Transverse colon (tissue), 4 donors: ENCODE measurements around the gene RBBP8NL. TPM values are rescaled to one million over a fixed set of nuclear protein-coding genes. Genes with fewer than 3 reads are reported as not detected.

Experiments used
- DNase-seq: peaks from one replicate; pipeline ENCODE4 v3.0.0-alpha.2; 2019
- H3K27ac ChIP-seq, 4 donors: fragments of 200-600 bp; sonication (generic); 2 replicates each; pipeline ENCODE4 v1.5.1; 2016 to 2018; ENCODE audit warnings: inconsistent platforms in 4 of 4
- H3K27me3 ChIP-seq: fragments of 200-600 bp; sonication (generic); 2 replicates; pipeline ENCODE4 v1.5.1; 2017; ENCODE audit warnings: inconsistent platforms
- H3K36me3 ChIP-seq, 4 donors: fragments of 200-600 bp; sonication (generic); 2 replicates each; pipeline ENCODE4 v1.5.1; 2017 to 2019; ENCODE audit warnings: inconsistent platforms in 4 of 4
- H3K4me1 ChIP-seq, 4 donors: fragments of 200-600 bp; sonication (generic); 2 replicates each; pipeline ENCODE4 v1.5.1; 2017 to 2020; ENCODE audit warnings: inconsistent platforms in 4 of 4
- H3K4me3 ChIP-seq, 4 donors: fragments of 200-600 bp; sonication (generic); 1 replicate in 1 of 4; 2 replicates in 3 of 4; pipeline versions ENCODE4 v1.5.1 to v1.6.1; 2017 to 2019; ENCODE audit warnings: inconsistent platforms in 4 of 4
- H3K9me3 ChIP-seq, 2 donors: fragments of 200-600 bp; sonication (generic); 2 replicates each; pipeline ENCODE4 v1.5.1; 2017 to 2019; ENCODE audit warnings: inconsistent platforms in 2 of 2
- CTCF ChIP-seq, 5 experiments: fragments of 200-600 bp in 3 of 5; fragments of 450-650 bp in 2 of 5; sonication (generic) in 3 of 5; IDR thresholded peaks; 1 replicate in 2 of 5; 2 replicates in 3 of 5; pipeline ENCODE4 v1.5.1; 2016 to 2017; ENCODE audit warnings: antibody characterized with exemption in 5 of 5, inconsistent platforms in 3 of 5, mild to moderate bottlenecking in 2 of 5, moderate library complexity in 1 of 5
- EP300 ChIP-seq: sonication (generic); formaldehyde crosslinking; IDR thresholded peaks from one replicate; pipeline ENCODE4 v1.6.1; 2017; ENCODE audit warnings: antibody characterized with exemption, low read depth
- POLR2A ChIP-seq: fragments of 450-650 bp; IDR thresholded peaks from one replicate; pipeline ENCODE4 v1.6.1; 2016; ENCODE audit warnings: antibody characterized with exemption, mild to moderate bottlenecking, moderate library complexity
- POLR2AphosphoS5 ChIP-seq, 3 donors: sonication (generic); formaldehyde crosslinking; IDR thresholded peaks; one replicate each; pipeline ENCODE4 v1.6.1; 2016; ENCODE audit warnings: antibody characterized with exemption in 3 of 3
- WGBS, 2 donors: methylation state at CpG; one replicate each; pipeline ENCODE4 v1.1.5; 2018; ENCODE audit warnings: low coverage in 1 of 2; 5-methylcytosine and 5-hydroxymethylcytosine counted together
- in situ Hi-C, 4 donors: fragments of 200-750 bp; cut with MboI; loops; one replicate each; pipeline versions ENCODE4 v1.15.0 to v1.15.1; 2017; ENCODE audit warnings: low sequenced_read_pairs in 3 of 4, low pct_ligation_motif_present in 1 of 4, low pct_unique_long_range_greater_than_20kb in 1 of 4
- intact Hi-C: fragments of 100-400 bp; cut with DNase I; formaldehyde crosslinking; loops from one replicate; pipeline ENCODE4 v1.15.1; 2023; ENCODE audit warnings: low total_unique reads
- total RNA-seq, 4 donors: library from RNA; depleted of rRNA; stranded (reverse); fragments of >200 nt; gene quantifications; one replicate each; pipeline ENCODE4 v1.1.0, GENCODE V29; 2016

RBBP8NL gene
- total RNA-seq, 4 donors from 2014 or later, result 0.75 to 9.4 (median 4.3) TPM

- Histone ChIP-seq H3K4me1 (peaks cover 45 to 82% (median 54%) of the 10 kb centered on the region in 4 donors), H3K27me3 (peaks cover 23% of the 10 kb centered on the region), H3K36me3 (no peaks in the 10 kb centered on the region), H3K27ac (peak overlapping the region in 3 of 4 donors; percentile 86 to 97 (median 89)), H3K4me3 (no peak overlapping the region), H3K9me3 (no peaks in the 10 kb centered on the region)
- intact Hi-C loops (no loop called here), in situ Hi-C loops (no loop called here)
- 52% methylated on average over 13 of the region's 13 CpGs; no CpG with 5 or more reads in 1 of the 2 donors for WGBS, 2 donors
- DNase-seq, result peak; percentile 7
- TF ChIP-seq POLR2A (no peak), POLR2AphosphoS5 (IDR thresholded peaks at IDR 0.05) (no peak), EP300 (no peak), CTCF (IDR thresholded peaks at IDR 0.05) (no peak)
These were observed 64.8 kb downstream of the RBBP8NL start for GRCh38 chr20:62362590-62362940.

- Histone ChIP-seq H3K4me3 (no peak overlapping the region), H3K9me3 (no peaks in the 10 kb centered on the region), H3K27ac (peak overlapping the region; percentile 55 to 97 (median 88)), H3K36me3 (no peaks in the 10 kb centered on the region), H3K4me1 (peaks cover 45 to 84% (median 56%) of the 10 kb centered on the region in 4 donors), H3K27me3 (peaks cover 19% of the 10 kb centered on the region)
- TF ChIP-seq POLR2A (no peak), POLR2AphosphoS5 (IDR thresholded peaks at IDR 0.05) (no peak), CTCF (IDR thresholded peaks at IDR 0.05) (no peak), EP300 (no peak)
- in situ Hi-C loops, result no loop called here
- intact Hi-C loops, result no loop called here
- WGBS, 2 donors, result 74 to 86% methylated on average over 9 to 34 of the region's 34 CpGs
- no peak for DNase-seq
These were observed 65.3 kb downstream of the RBBP8NL start for GRCh38 chr20:62361799-62362589.

- TF ChIP-seq POLR2AphosphoS5 (IDR thresholded peaks at IDR 0.05) (no peak), POLR2A (no peak), EP300 (no peak), CTCF (IDR thresholded peaks at IDR 0.05) (no peak)
- Histone ChIP-seq H3K27me3 (peaks cover 11% of the 10 kb centered on the region), H3K36me3 (no peaks in the 10 kb centered on the region), H3K4me3 (no peak overlapping the region), H3K9me3 (no peaks in the 10 kb centered on the region), H3K27ac (peak overlapping the region; percentile 55 to 97 (median 88)), H3K4me1 (peaks cover 52 to 85% (median 58%) of the 10 kb centered on the region in 4 donors)
- in situ Hi-C loops, result no loop called here
- WGBS, 2 donors, result 49% methylated on average over 22 of the region's 25 CpGs; no CpG with 5 or more reads in 1 of the 2 donors
- intact Hi-C loops, result no loop called here
- DNase-seq, result no peak
These were observed 66.2 kb downstream of the RBBP8NL start for GRCh38 chr20:62360854-62361798.

Other genes with a start within 250 kb of the RBBP8NL start
- 10 to 100 TPM in 3 of 4 donors, 1 to 10 TPM in 1; 9.8 to 58.0 (median 23.1) TPM for gene MTG2, start 244.5 kb downstream of the RBBP8NL start, total RNA-seq
- gene HRH3, start 207.3 kb downstream of the RBBP8NL start, total RNA-seq, result not detected
- gene OSBPL2, start 189.0 kb downstream of the RBBP8NL start, total RNA-seq, result 100 to 1,000 TPM in 1 of 4 donors, 10 to 100 TPM in 3; 36.2 to 101 (median 73.3) TPM
- gene ADRM1, start 124.5 kb downstream of the RBBP8NL start, total RNA-seq, result 100 to 1,000 TPM in 3 of 4 donors, 10 to 100 TPM in 1; 41.8 to 126 (median 109) TPM
- 100 to 1,000 TPM in 2 of 4 donors, 10 to 100 TPM in 2; 33.2 to 269 (median 91.3) TPM for gene LAMA5, start 60.2 kb downstream of the RBBP8NL start, total RNA-seq
- 1,000 to 10,000 TPM in 3 of 4 donors, 100 to 1,000 TPM in 1; 585 to 2,728 (median 1,375) TPM for gene RPS21, start 40.4 kb downstream of the RBBP8NL start, total RNA-seq
- 10 to 100 TPM in 1 of 4 donors, 1 to 10 TPM in 3; 3.7 to 10.1 (median 8.5) TPM for gene CABLES2, start 20.3 kb downstream of the RBBP8NL start, total RNA-seq
- gene GATA5, start 48.5 kb upstream of the RBBP8NL start, total RNA-seq, result not detected
- 100 to 1,000 TPM in 1 of 4 donors, 10 to 100 TPM in 3; 13.7 to 375 (median 60.0) TPM for gene SLCO4A1, start 215.0 kb upstream of the RBBP8NL start, total RNA-seq